SU-DHL-6 (cell line): ENCODE measurements around the gene GAREM2.
A peak's percentile ranks its signal among the peaks of the same experiment; 100 is the strongest.

Experiments
- H2AFZ ChIP-seq: fragments of 200-600 bp; sonication (generic); 2 replicates; pipeline ENCODE4 v1.6.1; 2014; ENCODE audit warnings: low read depth, mild to moderate bottlenecking, moderate library complexity, mixed read lengths, antibody characterized with exemption, low read length; ENCODE audit not compliant: severe bottlenecking
- H3F3A ChIP-seq: fragments of 200-600 bp; shearing (Covaris generic); 2 replicates; pipeline ENCODE4 v1.6.0; 2016; ENCODE audit warnings: antibody characterized with exemption, mild to moderate bottlenecking; ENCODE audit not compliant: insufficient read depth
- H3K27ac ChIP-seq: fragments of 200-600 bp; sonication (generic); 2 replicates; pipeline ENCODE4 v1.5.1; 2016; ENCODE audit warnings: low read depth, mild to moderate bottlenecking, low read length, moderate library complexity, mixed read lengths
- H3K27me3 ChIP-seq: fragments of 200-600 bp; sonication (generic), shearing (Covaris generic); 2 replicates; pipeline ENCODE4 v1.6.0; 2014; ENCODE audit warnings: mild to moderate bottlenecking, low read length
- H3K36me3 ChIP-seq: fragments of 200-600 bp; sonication (generic); 2 replicates; pipeline ENCODE4 v1.6.1; 2014; ENCODE audit warnings: mild to moderate bottlenecking, low read length, mixed read lengths
- H3K4me2 ChIP-seq: fragments of 300-600, 200-600 bp; shearing (Covaris generic), sonication (generic); 2 replicates; pipeline ENCODE4 v1.6.0; 2014; ENCODE audit warnings: low read length, low read depth, mild to moderate bottlenecking; ENCODE audit not compliant: poor library complexity, severe bottlenecking
- H3K4me3 ChIP-seq: fragments of 200-600 bp; sonication (generic); 2 replicates; pipeline ENCODE4 v1.5.1; 2014; ENCODE audit warnings: antibody characterized with exemption, low read length, mild to moderate bottlenecking, mixed read lengths; ENCODE audit not compliant: insufficient read depth, poor library complexity, severe bottlenecking
- H3K79me2 ChIP-seq: fragments of 200-600 bp; sonication (generic); 2 replicates; pipeline ENCODE4 v1.6.1; 2014; ENCODE audit warnings: mild to moderate bottlenecking, low read length, moderate library complexity; ENCODE audit not compliant: insufficient read depth
- H3K9ac ChIP-seq: fragments of 200-600 bp; sonication (generic); 2 replicates; pipeline ENCODE4 v1.7.0; 2014; ENCODE audit warnings: mild to moderate bottlenecking, low read length
- H3K9me2 ChIP-seq: fragments of 200-600 bp; sonication (generic); replicated peaks from 2 replicates; pipeline ENCODE4 v1.6.1; 2014; ENCODE audit warnings: low read length; ENCODE audit not compliant: insufficient read depth
- H3K9me3 ChIP-seq: fragments of 200-600 bp; sonication (generic); 2 replicates; pipeline ENCODE4 v1.6.1; 2014; ENCODE audit warnings: low read length, mixed read lengths; ENCODE audit not compliant: insufficient read depth
- H4K20me1 ChIP-seq: fragments of 200-600 bp; sonication (generic); 2 replicates; pipeline ENCODE4 v1.6.1; 2014; ENCODE audit warnings: low read depth, mild to moderate bottlenecking, antibody characterized with exemption, low read length, moderate library complexity, mixed read lengths
- CTCF ChIP-seq: fragments of 200-600 bp; sonication (generic); IDR thresholded peaks from one replicate; pipeline ENCODE4 v1.5.1; 2017; ENCODE audit warnings: antibody characterized with exemption, mild to moderate bottlenecking, low read length, moderate library complexity; ENCODE audit not compliant: insufficient read depth, poor library complexity, severe bottlenecking
- EZH2phosphoT487 ChIP-seq: fragments of 200-600 bp; sonication (generic), shearing (Covaris generic); conservative IDR thresholded peaks from 2 replicates; pipeline ENCODE4 v1.6.1; 2018; ENCODE audit warnings: mild to moderate bottlenecking, antibody characterized with exemption, low read length, moderate library complexity, mixed read lengths

GAREM2 gene

GRCh38 chr2:26184555-26185303 is 11.8 kb downstream of the GAREM2 start:
- no peak overlapping the region for H2AFZ ChIP-seq
- no peaks in the 10 kb centered on the region for H3K79me2 ChIP-seq
- 0 out of 2 replicates have a peak, but pooled peaks cover 6% of the 10 kb centered on the region for H3F3A ChIP-seq
- TF ChIP-seq EZH2phosphoT487 (no peak), CTCF (no peak)
- peak overlapping the region; percentile 60 for H3K4me3 ChIP-seq
- no peaks in the 10 kb centered on the region for H3K36me3 ChIP-seq
- no peaks in the 10 kb centered on the region for H3K9me2 ChIP-seq
- H3K9ac ChIP-seq = peak overlapping the region; percentile 64
- peak overlapping the region; percentile 52 for H3K4me2 ChIP-seq
- H3K9me3 ChIP-seq = no peaks in the 10 kb centered on the region
- no peaks in the 10 kb centered on the region for H3K27me3 ChIP-seq
- no peak overlapping the region for H3K27ac ChIP-seq
- H4K20me1 ChIP-seq = no peaks in the 10 kb centered on the region

- no peaks in the 10 kb centered on the region for H3K9me3 ChIP-seq
- no peak overlapping the region for H3K27ac ChIP-seq
- no peaks in the 10 kb centered on the region for H3K79me2 ChIP-seq
- no peaks in the 10 kb centered on the region for H3K9me2 ChIP-seq
- H3K4me3 ChIP-seq = peak overlapping the region; percentile 60
- H3K9ac ChIP-seq = peak overlapping the region; percentile 64
- TF ChIP-seq EZH2phosphoT487 (no peak), CTCF (no peak)
- no peak overlapping the region for H2AFZ ChIP-seq
- H3K36me3 ChIP-seq = no peaks in the 10 kb centered on the region
- H3K4me2 ChIP-seq = peak overlapping the region; percentile 52
- H3K27me3 ChIP-seq = no peaks in the 10 kb centered on the region
- H3F3A ChIP-seq = 0 out of 2 replicates have a peak, but pooled peaks cover 6% of the 10 kb centered on the region
- H4K20me1 ChIP-seq = no peaks in the 10 kb centered on the region
Observed at GRCh38 chr2:26185304-26185928, 12.5 kb downstream of the GAREM2 start.

GRCh38 chr2:26185954-26186770 is 13.3 kb downstream of the GAREM2 start:
- Histone ChIP-seq H4K20me1 (no peaks in the 10 kb centered on the region), H3K27ac (no peak overlapping the region), H3K9me2 (no peaks in the 10 kb centered on the region), H3K4me2 (peak overlapping the region; percentile 52), H2AFZ (no peak overlapping the region), H3K27me3 (no peaks in the 10 kb centered on the region), H3F3A (0 out of 2 replicates have a peak, but pooled peaks cover 6% of the 10 kb centered on the region), H3K4me3 (peak overlapping the region; percentile 60), H3K79me2 (no peaks in the 10 kb centered on the region), H3K9me3 (no peaks in the 10 kb centered on the region), H3K36me3 (no peaks in the 10 kb centered on the region), H3K9ac (peak overlapping the region; percentile 64; the same call in 1 of the 2 replicates)
- TF ChIP-seq EZH2phosphoT487 (no peak), CTCF (no peak)
